GM08714 (cell line): ENCODE data around the gene ERGIC1.
"Not testable (repeated sequence)": the region's sequence is repeated elsewhere in the genome, so short reads cannot be mapped to it uniquely, and the experiment has no call there.

Experiments
- H3K4me3 ChIP-seq: fragments of 200-500 bp; sonication (Bioruptor generic); 2 replicates; pipeline ENCODE4 v1.5.1; 2014; ENCODE audit warnings: mild to moderate bottlenecking, low read length, inconsistent platforms
- ZNF274 ChIP-seq: IDR thresholded peaks from 2 replicates; pipeline ENCODE4 v1.6.1; 2012; ENCODE audit warnings: mild to moderate bottlenecking, low read depth, low read length

ERGIC1 gene

GRCh38 chr5:172855597-172856292, 21.7 kb downstream of the ERGIC1 start:
- TF ChIP-seq ZNF274: no peak
- H3K4me3 ChIP-seq: no peak overlapping the region

GRCh38 chr5:172856336-172856735, 22.3 kb downstream of the ERGIC1 start:
- no peak overlapping the region for H3K4me3 ChIP-seq
- TF ChIP-seq ZNF274: no peak

GRCh38 chr5:172857982-172858381, 23.9 kb downstream of the ERGIC1 start:
- no peak for TF ChIP-seq ZNF274
- H3K4me3 ChIP-seq: no peak overlapping the region

GRCh38 chr5:172858511-172858989, 24.5 kb downstream of the ERGIC1 start:
- TF ChIP-seq ZNF274: no peak
- no peak overlapping the region for H3K4me3 ChIP-seq

- TF ChIP-seq ZNF274: no peak
- H3K4me3 ChIP-seq: no peak overlapping the region
Measured at GRCh38 chr5:172858990-172859811, 25.1 kb downstream of the ERGIC1 start.

GRCh38 chr5:172859966-172860365, 25.9 kb downstream of the ERGIC1 start:
- TF ChIP-seq ZNF274: no peak

GRCh38 chr5:172860520-172861443, 26.7 kb downstream of the ERGIC1 start:
- H3K4me3 ChIP-seq: no peak overlapping the region
- TF ChIP-seq ZNF274: no peak

More at GRCh38 chr5:172859966-172860365, 25.9 kb downstream of the ERGIC1 start:
- H3K4me3 ChIP-seq: no peak overlapping the region

- TF ChIP-seq ZNF274: no peak
- H3K4me3 ChIP-seq: no peak overlapping the region
Measured at GRCh38 chr5:172861461-172861860, 27.4 kb downstream of the ERGIC1 start.

- TF ChIP-seq ZNF274: no peak
- no peak overlapping the region for H3K4me3 ChIP-seq
Measured at GRCh38 chr5:172862165-172862801, 28.2 kb downstream of the ERGIC1 start.

GRCh38 chr5:172864171-172864570, 30.1 kb downstream of the ERGIC1 start:
- H3K4me3 ChIP-seq: not testable (repeated sequence)

GRCh38 chr5:172864747-172865146, 30.7 kb downstream of the ERGIC1 start:
- TF ChIP-seq ZNF274: no peak
- no peak overlapping the region for H3K4me3 ChIP-seq

- no peak overlapping the region for H3K4me3 ChIP-seq
Measured at GRCh38 chr5:172866378-172866777, 32.3 kb downstream of the ERGIC1 start.

GRCh38 chr5:172866802-172867748, 33.0 kb downstream of the ERGIC1 start:
- H3K4me3 ChIP-seq: no peak overlapping the region

More at GRCh38 chr5:172866378-172866777, 32.3 kb downstream of the ERGIC1 start:
- no peak for TF ChIP-seq ZNF274

More at GRCh38 chr5:172866802-172867748, 33.0 kb downstream of the ERGIC1 start:
- no peak for TF ChIP-seq ZNF274
